HG02840 (cell line): Measurements from ENCODE around the gene MAPRE3.
"Not testable (repeated sequence)": the region's sequence is repeated elsewhere in the genome, so short reads cannot be mapped to it uniquely, and the experiment has no call there.

Experiments used
- ATAC-seq: cut with Tn5 transposase; IDR thresholded peaks from one replicate; pipeline ENCODE4 v1.9.1; 2021; ENCODE audit warnings: mild to moderate bottlenecking, moderate library complexity, moderate number of reproducible peaks; ENCODE audit not compliant: unreplicated experiment, low FRiP score

The MAPRE3 gene

DNA sequence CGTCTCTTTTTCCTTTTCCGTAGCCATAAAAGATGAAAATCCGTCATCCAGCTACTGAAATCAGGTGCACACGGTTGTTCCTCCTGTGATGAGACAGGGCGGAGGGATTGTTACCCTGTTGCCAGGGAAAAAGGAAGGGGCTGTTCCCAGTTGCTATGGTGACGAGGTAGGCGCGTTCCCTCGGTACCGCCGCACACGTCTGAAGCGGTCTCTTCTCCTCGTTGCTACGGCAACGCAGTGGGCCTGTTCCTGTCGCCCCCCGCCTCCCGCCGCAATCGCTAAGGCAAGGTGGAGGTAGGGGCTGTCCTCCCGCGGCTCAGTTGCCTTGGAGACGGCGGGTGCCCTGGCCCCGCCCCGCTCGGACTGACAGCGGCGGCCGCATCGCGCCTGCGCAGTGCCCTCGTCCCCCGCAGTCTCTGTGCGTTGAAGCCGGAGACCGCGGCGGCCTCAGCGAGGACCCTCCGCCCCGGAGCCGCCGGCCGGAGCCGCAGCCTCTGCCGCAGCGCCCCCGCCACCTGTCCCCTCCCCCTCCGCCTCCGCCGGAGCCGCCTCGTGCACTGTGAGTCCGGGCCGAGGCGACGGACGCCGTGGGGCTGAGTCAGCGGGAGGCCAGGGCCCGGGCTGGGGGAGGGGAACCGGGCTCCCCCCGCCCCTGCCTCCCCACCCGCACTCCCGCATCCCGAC, at the start of gene MAPRE3:
TSS of gene MAPRE3 (plus strand) at position 394 of the 684 bp plus-strand sequence. CDS start 51,582 bp downstream, outside the sequence.
- ATAC-seq, result peak; percentile 74

DNA sequence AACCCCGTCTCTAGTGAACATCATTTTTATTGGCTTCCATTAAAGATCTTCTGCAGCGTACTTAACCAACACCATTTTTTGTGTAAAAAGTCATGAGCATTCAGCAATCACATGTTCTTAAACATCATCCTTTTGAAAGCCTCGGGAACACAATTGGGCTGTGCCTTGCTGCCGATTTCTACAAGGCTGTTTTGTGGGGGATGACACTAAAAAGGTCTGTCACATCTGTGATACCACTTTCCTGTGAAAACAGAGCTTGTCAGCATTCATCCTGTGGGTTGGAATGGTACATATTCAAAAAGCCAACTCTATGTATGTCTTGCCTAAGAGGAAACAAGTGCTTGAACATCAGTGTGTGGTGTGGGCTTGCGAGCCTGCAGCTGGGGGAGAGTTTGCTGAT, 49.1 kb upstream of the MAPRE3 start:
- ATAC-seq, result no peak

DNA sequence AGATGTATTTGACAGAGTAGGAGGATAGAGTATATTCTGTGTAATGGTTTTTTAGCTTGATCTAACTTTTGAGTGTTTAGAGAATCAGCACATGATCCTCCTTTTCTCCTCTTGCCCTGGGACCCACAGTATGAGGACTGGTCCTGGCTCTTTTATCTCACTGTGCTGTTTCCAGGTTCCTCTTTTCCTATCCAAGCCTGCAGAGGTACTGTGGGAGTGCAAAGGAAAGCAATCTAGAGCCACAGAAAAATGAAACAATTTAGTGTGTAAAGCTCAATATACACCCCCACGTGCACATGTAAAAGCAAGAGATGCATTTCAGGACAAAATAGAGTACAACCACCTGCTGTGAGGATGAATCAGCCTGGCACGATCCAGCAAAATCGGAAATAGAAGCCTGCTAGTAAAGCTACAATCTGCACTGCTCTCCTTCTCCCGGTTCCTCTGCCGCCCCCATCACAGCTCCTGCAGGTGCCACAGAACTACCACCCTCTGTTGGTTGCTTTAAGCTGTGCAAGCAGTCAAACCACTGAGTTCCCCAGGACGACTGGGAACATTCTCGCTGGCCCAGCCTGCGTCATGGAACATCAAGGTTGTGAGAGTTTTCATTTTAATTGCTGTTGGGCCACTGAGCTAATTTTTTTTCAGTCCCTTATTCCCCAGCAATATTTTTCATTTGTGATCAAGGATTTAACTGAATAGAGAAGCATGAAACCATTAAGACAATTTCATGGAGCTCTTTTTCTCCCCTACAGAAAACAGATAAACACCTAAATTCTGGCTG, 47.8 kb upstream of the MAPRE3 start:
- no peak for ATAC-seq

DNA sequence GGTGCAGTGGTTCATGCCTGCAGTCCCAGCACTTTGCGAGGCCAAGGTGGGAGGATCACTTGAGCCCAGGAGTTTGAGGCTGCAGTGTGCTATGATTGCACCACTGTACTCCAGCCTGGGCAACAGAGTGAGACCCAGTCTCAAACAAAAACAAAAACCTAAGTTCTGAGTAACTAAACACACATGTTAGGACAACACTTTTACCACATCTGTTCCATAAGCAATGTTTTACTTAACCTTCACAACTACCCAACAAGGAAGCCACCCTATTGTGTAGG, 47.3 kb upstream of the MAPRE3 start:
- not testable (repeated sequence) for ATAC-seq

DNA sequence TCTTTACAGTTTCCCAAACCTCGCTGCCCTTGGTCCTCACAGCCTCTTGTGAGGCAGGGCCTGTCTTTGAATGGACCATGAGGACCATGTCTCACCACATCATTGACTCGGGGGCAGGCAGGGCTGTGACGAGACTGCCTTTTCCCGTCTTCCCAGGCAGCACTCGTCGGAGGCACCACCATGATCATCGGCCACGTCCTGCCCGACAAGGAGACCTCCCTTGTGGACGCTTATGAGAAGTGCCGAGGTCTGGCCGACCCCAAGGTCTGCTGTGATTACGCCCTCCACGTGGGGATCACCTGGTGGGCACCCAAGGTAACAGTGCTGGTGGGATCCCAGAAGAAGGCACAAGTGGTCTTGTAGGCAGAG, 45.7 kb upstream of the MAPRE3 start:
- no peak for ATAC-seq

DNA sequence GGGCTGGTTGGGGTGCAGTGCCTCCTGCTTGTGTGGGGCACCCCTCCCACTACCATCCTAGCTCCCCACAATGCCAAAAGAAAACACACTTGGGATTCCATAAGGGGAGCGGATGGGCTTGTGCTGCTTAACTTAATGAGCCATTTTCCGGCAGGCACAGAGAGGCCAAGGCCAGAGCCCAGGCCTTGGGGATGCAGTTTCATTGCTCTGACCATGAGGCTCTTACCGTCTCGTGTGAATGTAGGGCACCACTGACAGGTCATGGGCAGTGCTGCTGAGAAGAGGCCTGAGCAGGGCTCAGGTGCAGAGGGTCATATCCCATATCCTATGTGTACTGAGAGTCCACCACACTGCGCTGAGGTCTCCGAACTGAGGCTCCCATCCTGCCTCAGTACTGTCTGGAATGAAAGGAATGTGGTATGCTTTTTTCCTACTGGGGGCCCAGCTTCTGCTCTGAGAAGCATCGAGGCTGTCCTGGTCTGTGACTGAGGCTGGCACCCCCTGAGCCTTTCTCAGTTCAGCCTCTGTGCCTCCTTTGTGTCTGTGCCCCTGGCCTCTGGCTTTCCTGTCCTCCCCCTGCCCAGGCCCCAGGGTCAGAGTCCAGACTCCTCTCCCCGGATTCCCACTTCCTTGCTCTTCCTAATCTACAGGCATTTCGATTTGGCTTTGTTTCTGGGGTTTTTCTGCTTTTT, 45.2 kb upstream of the MAPRE3 start:
- ATAC-seq, result no peak

DNA sequence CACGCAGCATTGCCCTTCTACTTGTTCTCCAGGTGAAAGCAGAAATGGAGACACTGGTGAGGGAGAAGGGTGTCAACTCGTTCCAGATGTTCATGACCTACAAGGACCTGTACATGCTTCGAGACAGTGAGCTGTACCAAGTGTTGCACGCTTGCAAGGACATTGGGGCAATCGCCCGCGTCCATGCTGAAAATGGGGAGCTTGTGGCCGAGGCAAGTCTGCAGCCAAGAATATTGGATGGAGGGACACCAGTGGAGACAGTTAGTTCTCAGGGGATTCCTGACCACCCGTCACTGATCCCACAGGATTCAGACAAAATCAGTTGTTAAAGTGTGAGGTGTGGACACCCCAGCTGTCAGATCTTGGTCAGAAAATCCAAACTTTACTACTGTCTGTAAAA, 43.2 kb upstream of the MAPRE3 start:
- no peak for ATAC-seq

DNA sequence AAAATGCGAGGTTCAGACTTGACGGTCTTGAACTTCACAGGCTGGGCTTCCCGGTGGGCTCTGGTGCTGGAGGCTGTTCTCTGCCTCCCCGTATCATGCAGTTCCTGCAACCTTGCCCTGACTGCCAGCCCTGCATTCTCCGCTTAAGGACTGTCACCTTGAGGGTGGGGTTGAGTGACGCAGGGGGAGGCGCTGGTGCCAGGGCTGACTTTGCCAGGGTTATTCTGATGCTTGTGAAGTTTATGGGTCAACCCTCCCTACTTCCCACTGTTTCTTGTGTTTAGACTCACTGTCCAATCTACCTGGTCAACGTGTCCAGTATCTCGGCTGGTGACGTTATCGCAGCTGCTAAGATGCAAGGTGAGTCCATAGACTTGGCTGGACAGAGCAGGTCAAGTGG, 37.5 kb upstream of the MAPRE3 start:
- no peak for ATAC-seq

DNA sequence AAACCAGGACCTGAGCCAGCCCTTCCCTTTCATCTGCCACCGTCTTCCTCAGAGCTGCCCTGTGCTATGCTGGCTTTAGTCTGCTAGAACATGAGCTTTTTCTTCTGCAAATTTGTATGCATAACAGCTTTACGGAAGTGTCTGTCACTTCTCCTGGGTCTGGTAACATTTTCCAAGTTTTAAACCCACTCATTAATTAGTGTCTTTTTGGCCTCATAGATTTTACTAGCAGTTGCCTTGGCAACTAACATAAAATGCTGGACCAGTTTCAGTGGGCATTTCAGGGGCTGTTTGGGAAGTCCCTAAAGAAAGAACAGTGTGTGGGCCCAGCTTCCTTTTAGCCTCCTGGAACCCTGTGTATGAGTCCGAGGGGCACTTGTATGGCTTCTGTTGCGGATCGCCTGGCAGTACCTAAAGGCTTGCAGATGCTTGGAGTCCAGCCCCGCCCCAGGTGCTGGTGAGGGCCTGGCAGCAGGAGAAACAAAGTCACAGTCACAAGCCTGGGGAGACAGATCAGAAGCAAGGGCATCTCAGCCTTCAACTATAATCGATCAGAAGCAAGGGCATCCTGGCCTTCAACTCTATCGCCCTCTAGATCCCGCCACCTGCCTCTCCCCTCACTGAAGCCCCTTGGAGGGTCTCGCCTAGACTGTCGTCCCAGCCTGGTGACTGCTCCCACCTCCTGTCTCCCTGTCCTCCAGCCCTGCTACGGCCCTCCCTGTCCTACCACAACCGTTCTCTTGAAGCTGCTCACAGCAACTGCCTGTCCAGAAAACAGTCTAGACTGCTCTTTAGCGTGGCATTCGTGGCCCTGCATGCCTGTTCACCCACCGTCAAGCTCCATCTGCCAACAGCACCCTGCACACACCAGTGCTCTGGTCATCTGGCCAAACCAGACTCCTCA, 36.8 kb upstream of the MAPRE3 start:
- no peak for ATAC-seq

DNA sequence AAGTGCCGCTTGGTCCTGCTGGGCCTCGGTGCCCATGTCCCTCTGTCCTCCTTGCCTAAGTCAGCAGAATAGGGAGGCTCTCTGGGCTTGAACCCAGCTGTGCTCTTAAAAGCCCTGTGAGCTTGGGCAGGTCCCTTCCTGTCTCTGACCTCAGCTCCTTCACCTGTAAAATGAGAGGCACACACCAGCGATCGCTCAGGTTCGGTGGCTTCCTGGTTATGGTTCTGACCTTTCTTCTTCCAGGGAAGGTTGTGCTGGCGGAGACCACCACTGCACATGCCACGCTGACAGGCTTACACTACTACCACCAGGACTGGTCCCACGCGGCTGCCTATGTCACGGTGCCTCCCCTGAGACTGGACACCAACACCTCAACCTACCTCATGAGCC, 36.1 kb upstream of the MAPRE3 start:
- ATAC-seq, result no peak

DNA sequence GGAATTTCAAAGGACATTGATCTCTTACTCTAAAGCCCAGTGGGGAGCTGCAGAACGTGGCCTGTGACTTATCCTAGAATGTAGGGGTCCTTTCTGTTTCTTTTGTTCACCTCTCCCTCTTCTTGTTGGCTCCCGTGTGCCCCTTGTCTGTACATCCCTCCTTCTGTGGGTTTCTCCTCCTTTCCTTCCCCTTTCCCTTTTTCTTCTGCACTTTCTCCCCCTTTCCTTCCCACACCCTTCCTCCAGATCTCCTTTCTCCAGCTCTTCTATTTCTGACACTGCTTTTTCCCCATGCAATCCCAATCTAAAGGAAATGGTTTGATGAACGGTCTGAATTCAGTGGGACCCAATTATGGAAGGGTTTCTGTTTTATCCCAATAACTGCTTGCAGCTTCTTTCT, 35.5 kb upstream of the MAPRE3 start:
- ATAC-seq, result no peak

DNA sequence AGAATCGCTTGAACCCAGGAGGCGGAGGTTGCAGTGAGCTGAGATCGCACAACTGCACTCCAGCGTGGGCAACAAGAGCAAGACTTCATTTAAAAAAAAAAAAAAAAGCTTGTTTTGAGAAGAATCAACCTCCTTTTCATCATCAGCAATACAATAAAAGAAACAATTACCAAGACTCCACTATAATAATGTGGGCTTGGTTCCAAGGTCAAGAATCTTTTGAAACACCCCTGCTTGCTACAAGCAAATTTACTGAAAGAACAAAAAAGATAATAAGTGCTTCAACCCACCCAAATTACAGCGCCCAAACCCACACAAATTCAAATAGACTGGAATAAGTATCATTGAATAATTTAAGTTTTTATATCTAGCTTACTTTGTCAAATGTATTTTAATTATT, 33.6 kb upstream of the MAPRE3 start:
- no peak for ATAC-seq

DNA sequence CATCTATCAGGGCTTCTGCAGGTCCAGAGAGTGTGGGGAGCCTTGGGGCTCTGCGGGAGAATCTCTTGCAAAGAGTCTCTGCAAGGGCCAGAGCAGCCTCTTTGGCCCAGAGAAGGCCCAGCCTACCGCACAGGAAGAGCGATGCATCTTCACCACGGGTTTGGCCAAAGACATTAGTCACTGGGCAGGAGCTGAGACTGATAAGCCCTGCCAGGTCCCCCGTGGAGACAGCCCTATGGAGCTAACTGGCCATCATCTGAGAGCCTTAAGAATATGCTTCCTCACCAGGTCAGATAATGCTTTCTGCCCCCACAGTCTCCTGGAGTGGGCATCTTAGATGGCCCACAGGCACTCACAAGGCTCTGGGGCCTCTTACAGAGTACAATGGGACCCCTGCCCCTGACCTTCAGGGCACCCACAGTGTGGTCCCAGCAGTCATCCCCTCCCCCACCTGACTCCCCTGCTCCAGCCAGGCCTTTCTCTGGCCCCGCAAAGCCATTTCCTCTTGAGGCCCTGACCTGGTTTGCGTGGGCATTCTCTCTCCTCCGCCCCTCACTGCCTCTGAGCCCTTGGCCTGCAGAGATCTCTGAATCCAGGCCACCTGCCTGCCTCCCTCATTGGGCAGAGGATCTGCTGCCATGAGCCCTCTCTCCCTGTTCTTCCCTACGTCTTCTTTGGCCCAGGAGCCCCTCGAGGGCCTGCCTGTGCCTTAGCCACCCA, 31.9 kb upstream of the MAPRE3 start:
- no peak for ATAC-seq

DNA sequence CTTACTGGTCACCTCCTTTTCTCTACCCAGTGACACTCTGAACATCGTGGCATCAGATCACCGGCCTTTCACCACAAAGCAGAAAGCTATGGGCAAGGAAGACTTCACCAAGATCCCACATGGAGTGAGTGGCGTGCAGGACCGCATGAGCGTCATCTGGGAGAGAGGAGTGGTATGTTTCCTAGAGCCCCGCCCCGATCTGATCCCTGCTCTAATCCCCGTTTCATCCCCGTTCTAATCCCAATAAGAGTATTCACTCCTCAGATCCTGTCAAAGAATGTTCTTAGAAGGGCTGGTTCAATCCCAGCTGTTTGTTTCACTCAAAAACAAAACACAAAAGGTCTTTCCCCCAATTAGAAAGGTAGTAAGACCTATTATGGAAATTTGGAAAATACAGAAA, 30.4 kb upstream of the MAPRE3 start:
- ATAC-seq, result no peak

DNA sequence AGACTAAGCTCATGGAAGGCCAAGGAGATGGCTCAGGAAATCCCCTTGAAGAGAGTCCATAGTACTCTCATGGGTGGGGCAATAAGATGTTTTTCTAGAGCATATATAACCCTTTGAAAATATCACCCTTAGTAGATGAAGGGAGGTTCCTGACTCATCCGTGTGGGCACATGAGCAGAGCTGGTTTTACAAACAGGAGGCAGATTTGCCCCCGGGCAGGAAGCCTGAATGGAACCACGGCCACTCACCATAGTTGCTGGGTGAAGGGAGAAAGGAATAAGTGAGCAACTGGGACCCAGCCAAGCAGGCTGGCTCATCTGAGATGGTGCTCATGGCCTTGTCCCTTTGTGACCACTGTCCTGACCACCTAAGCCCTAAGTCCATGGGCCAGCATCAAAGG, 29.0 kb upstream of the MAPRE3 start:
- ATAC-seq, result no peak

DNA sequence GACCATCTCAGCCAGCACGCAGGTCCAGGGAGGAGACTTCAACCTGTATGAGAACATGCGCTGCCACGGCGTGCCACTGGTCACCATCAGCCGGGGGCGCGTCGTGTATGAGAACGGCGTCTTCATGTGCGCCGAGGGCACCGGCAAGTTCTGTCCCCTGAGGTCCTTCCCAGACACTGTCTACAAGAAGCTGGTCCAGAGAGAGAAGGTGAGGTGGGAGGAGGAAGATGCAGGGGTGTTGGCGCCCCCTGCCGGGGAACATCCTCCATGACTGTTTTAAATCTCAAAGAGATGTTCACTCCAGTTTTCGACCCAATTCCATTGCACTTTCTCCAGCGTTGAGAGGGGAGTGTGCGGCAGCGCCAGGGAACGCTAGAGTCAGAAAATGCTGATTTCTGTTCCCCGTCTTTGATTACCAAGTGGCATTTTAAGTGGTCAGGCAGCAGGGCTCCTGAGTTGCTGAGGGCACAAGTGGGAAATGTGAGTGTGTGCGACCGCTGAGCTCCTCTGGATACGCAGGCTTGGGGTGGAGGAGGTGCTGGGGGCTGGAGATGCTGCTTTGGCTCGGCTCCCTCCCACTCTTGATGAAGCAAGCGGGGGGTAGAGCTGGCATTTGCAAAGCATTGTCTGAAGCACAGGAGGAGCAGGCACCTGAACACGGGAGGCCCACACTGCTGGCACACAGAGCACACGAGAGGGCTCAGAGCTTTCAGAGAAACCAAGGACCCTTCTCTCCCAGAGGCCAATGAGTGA, 27.7 kb upstream of the MAPRE3 start:
- ATAC-seq, result no peak

DNA sequence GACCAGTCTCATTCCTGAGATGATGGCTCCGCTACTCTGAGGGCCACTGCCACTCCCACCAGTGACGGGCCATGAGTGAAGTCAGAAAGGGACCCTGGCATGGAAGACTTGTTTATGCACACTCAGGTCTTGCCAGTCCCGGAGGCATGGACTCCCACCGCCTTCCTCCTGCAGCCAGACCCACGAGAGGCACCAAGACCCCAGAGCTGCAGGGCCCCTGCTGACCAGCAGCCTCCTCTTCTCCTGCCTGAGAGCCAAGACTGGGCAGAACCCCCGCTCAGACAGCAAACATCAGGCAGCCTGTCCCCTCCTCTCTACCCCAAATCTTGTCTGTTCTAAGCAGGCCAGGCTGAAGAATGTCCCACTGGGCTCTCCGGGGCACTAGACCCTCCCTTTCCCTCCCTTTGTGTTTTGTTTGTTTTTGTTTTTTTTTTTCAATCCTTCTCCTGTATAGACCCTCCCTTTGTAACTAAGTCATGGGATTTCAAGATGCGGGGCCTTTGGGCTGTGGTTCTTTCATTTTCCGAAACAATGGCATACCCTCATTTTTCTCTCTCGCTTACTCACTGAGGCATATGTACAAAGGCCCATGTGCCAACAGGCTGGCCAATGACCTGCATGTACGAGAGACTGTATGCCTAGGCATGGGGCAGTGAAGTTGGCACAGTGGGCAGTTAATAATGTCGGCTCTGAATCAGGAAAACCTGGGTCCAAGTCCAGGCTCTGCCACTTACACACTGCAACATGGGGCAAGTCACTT, 24.3 kb upstream of the MAPRE3 start:
- ATAC-seq, result no peak

DNA sequence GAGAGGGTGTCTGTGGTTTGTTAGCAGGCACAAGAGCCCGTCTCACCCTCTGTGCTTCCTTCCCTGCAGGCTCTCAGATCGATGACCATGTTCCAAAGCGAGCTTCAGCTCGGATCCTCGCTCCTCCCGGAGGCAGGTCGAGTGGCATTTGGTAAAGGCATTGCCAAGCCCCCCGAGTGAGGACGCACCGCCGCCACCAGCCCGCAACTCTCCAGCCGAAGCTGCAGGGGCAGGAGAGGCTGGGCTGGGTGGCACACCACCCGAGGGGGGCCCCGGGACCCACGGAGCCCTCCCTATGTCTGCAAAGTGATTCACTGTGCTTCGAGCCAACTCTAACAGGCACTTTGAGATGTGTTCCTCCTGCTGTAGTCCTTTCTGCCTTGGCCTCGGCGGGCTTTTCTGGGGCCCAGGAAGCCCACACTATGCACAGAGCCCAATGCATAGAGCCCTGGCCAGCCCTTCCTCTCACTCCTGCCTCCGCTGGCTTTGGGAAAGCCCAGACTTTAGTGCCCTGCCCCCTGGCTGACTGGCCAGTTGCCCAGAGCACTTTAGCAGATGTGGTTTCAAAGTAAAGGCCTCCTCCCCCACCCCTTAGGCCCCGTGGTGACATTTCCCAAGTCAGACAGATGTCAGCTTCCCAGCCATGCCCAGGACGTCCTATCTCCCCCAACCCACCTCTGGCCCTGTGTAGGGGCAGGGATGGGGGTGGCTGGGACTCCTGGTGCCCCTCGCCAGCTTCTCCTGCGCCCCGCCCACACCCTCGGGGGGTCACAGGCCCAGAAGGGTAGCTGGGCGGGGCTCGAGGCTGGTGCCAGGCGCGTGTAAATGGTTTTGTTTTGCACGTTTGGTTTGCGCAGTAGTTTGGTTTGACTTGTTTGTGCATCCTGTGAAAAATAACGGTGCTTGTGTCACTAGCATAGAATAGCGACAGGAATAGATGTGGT, 23.3 kb upstream of the MAPRE3 start:
- no peak for ATAC-seq
